Adrenal gland (tissue), 12 donors: ENCODE measurements around the gene AIFM3. TPM values are rescaled to one million over a fixed set of nuclear protein-coding genes. Genes with fewer than 3 reads are reported as not detected.

Source experiments
- DNase-seq, 7 donors: peaks; one replicate each; pipeline ENCODE4 v3.0.0-alpha.2; 2019 to 2020
- H3K27ac ChIP-seq, 5 donors: fragments of 200-600 bp; sonication (generic) in 4 of 5; 1 replicate in 3 of 5; 2 replicates in 2 of 5; pipeline versions ENCODE4 v1.5.1 to v1.8.0; 2016 to 2020; ENCODE audit warnings: mild to moderate bottlenecking in 1 of 5
- H3K27me3 ChIP-seq: fragments of 200-600 bp; 2 replicates; pipeline ENCODE4 v1.8.0; 2021
- H3K36me3 ChIP-seq, 2 donors: fragments of 200-600 bp; replicated peaks in 1 of 2; 1 replicate in 1 of 2; 2 replicates in 1 of 2; pipeline versions ENCODE4 v1.5.1 to v1.8.0; 2018 to 2022
- H3K4me1 ChIP-seq, 2 donors: fragments of 200-600 bp; replicated peaks in 1 of 2; 1 replicate in 1 of 2; 2 replicates in 1 of 2; pipeline versions ENCODE4 v1.5.1 to v1.8.0; 2018 to 2021
- H3K4me3 ChIP-seq, 4 donors: fragments of 200-600 bp; sonication (generic) in 3 of 4; one replicate each; pipeline ENCODE4 v1.5.1; 2016 to 2018
- H3K9me3 ChIP-seq, 3 donors: fragments of 200-600 bp; sonication (generic) in 1 of 3; replicated peaks in 1 of 3; 1 replicate in 2 of 3; 2 replicates in 1 of 3; pipeline versions ENCODE4 v1.5.1 to v1.8.0; 2016 to 2021
- CTCF ChIP-seq, 6 experiments: fragments of 450-650 bp in 4 of 6; fragments of 200-600 bp in 2 of 6; sonication (generic) in 1 of 6; IDR thresholded peaks; 1 replicate in 5 of 6; 2 replicates in 1 of 6; pipeline versions ENCODE4 v1.5.1 to v1.8.0; 2016 to 2021; ENCODE audit warnings: antibody characterized with exemption in 6 of 6, mild to moderate bottlenecking in 2 of 6, moderate library complexity in 1 of 6
- POLR2A ChIP-seq, 2 donors: fragments of 450-650 bp; IDR thresholded peaks; one replicate each; pipeline ENCODE4 v1.6.1; 2017; ENCODE audit warnings: antibody characterized with exemption in 2 of 2, mild to moderate bottlenecking in 2 of 2, moderate library complexity in 1 of 2
- WGBS, 4 donors: extraction: QIAGEN DNeasy Blood & Tissue Kit in 2 of 4; methylation state at CpG; one replicate each; pipeline versions ENCODE4 v1.1.5 to v1.1.7; 2013 to 2017; 5-methylcytosine and 5-hydroxymethylcytosine counted together
- intact Hi-C, 2 donors: fragments of 100-400 bp; cut with DNase I; formaldehyde crosslinking; loops; one replicate each; pipeline versions ENCODE4 v1.14.1 to v1.15.0; 2022 to 2023
- polyA plus RNA-seq, 3 donors: library from polyadenylated mRNA; stranded (reverse); fragments of 200-250 nt in 2 of 3; fragments of 350-450 nt in 1 of 3; fragmentation: Illumina TruSeq in 1 of 3; extraction: RNeasy Lipid Tissue Mini Kit (QIAGEN cat#74804) in 1 of 3; gene quantifications; one replicate each; pipeline ENCODE4 v1.2.3, GENCODE V29; 2013 to 2014
- total RNA-seq, 9 donors: library from RNA; depleted of rRNA in 4 of 9; stranded (reverse); fragments of >200 nt in 4 of 9; fragments of 120-200 nt in 1 of 9; fragmentation: NEBNext Ultra II Directional in 1 of 9; extraction: Animal tissue kit (Norgen Biotek cat#: 25700) in 1 of 9; gene quantifications; one replicate each; pipeline versions ENCODE4 v1.1.0 to v1.2.4, GENCODE V29; 2013 to 2023
- donor health status: healthy with polysubstance abuse.
- donor health status: Bipolar disorder and iron deficiency.
- donor health status: DM: yes; HTN: yes; CAD: no.
- donor health status: DM: no; HTN: no; CAD: no.
- donor health status: DM: no; HTN: no; CAD: no.
- donor health status: DM: yes; HTN: yes; CAD: no.

The AIFM3 gene
- total and polyA plus RNA-seq, 12 donors: 0.37 to 9.1 (median 2.2) TPM

- Histone ChIP-seq H3K9me3 (no peaks in the 10 kb centered on the region), H3K27ac (no peak overlapping the region), H3K4me3 (no peak overlapping the region), H3K27me3 (no peaks in the 10 kb centered on the region), H3K36me3 (peaks cover 0 to 28% of the 10 kb centered on the region in 2 donors), H3K4me1 (peaks cover 0 to 8% of the 10 kb centered on the region in 2 donors)
- DNase-seq: no peak
- no peak for TF ChIP-seq CTCF (IDR thresholded peaks at IDR 0.05)
- TF ChIP-seq POLR2A (IDR thresholded peaks at IDR 0.05): no peak
- 89 to 100% (median 96%) methylated on average over 1 of the region's 1 CpG for WGBS, 4 donors
- intact Hi-C loops: no loop called here
Measured at GRCh38 chr22:20946991-20947390, 20.1 kb upstream of the AIFM3 start.

- Histone ChIP-seq H3K9me3 (no peaks in the 10 kb centered on the region), H3K4me3 (no peak overlapping the region), H3K4me1 (no peaks in the 10 kb centered on the region), H3K36me3 (peaks cover 0 to 42% of the 10 kb centered on the region in 2 donors), H3K27me3 (no peaks in the 10 kb centered on the region), H3K27ac (no peak overlapping the region)
- intact Hi-C loops: no loop called here
- TF ChIP-seq POLR2A (IDR thresholded peaks at IDR 0.05): no peak
- no peak for TF ChIP-seq CTCF (IDR thresholded peaks at IDR 0.05)
- DNase-seq: no peak
- WGBS, 4 donors: 76 to 94% (median 86%) methylated on average over 5 of the region's 5 CpGs
Measured at GRCh38 chr22:20948450-20948849, 18.6 kb upstream of the AIFM3 start.

GRCh38 chr22:20948989-20949388 lies 18.1 kb upstream of the AIFM3 start:
- H3K27ac ChIP-seq: no peak overlapping the region
- H3K4me3 ChIP-seq: no peak overlapping the region
- intact Hi-C loops: no loop called here
- H3K4me1 ChIP-seq: no peaks in the 10 kb centered on the region
- peaks cover 0 to 47% of the 10 kb centered on the region in 2 donors for H3K36me3 ChIP-seq
- TF ChIP-seq POLR2A (IDR thresholded peaks at IDR 0.05): no peak
- no peak for TF ChIP-seq CTCF (IDR thresholded peaks at IDR 0.05)
- 83 to 96% (median 87%) methylated on average over 4 to 5 of the region's 5 CpGs for WGBS, 4 donors
- no peaks in the 10 kb centered on the region for H3K9me3 ChIP-seq
- no peak for DNase-seq
- no peaks in the 10 kb centered on the region for H3K27me3 ChIP-seq

GRCh38 chr22:20949698-20950183 lies 17.3 kb upstream of the AIFM3 start:
- 81 to 82% (median 82%) methylated on average over 13 of the region's 13 CpGs for WGBS, 4 donors
- H3K4me1 ChIP-seq: no peaks in the 10 kb centered on the region
- no peak overlapping the region for H3K4me3 ChIP-seq
- intact Hi-C loops: no loop called here
- peaks cover 0 to 49% of the 10 kb centered on the region in 2 donors for H3K36me3 ChIP-seq
- H3K27ac ChIP-seq: no peak overlapping the region
- no peak for DNase-seq
- no peak for TF ChIP-seq CTCF (IDR thresholded peaks at IDR 0.05)
- TF ChIP-seq POLR2A (IDR thresholded peaks at IDR 0.05): no peak
- H3K27me3 ChIP-seq: no peaks in the 10 kb centered on the region
- H3K9me3 ChIP-seq: no peaks in the 10 kb centered on the region
